ENCODE measurements around the gene HHIP.
"Not testable (repeated sequence)": the region's sequence is repeated elsewhere in the genome, so short reads cannot be mapped to it uniquely, and the experiment has no call there.

HHIP gene

GRCh38 chr4:144754562-144755410, 108.8 kb downstream of the HHIP start:
- H3K27ac ChIP-seq, result no peak overlapping the region
- peak; percentile 33 for TF ChIP-seq CTCF (conservative IDR thresholded peaks at IDR 0.05)
- no peak for TF ChIP-seq ZFX (IDR thresholded peaks at IDR 0.05)

- TF ChIP-seq ZFX (IDR thresholded peaks at IDR 0.05) (no peak), CTCF (conservative IDR thresholded peaks at IDR 0.05) (no peak)
- no peak overlapping the region for H3K27ac ChIP-seq
Measured at GRCh38 chr4:144757969-144758368, 112.0 kb downstream of the HHIP start.

- not testable (repeated sequence) for H3K27ac ChIP-seq
Measured at GRCh38 chr4:144768809-144769208, 122.9 kb downstream of the HHIP start.

GRCh38 chr4:144778364-144778763, 132.4 kb downstream of the HHIP start:
- TF ChIP-seq CTCF (conservative IDR thresholded peaks at IDR 0.05) (no peak), ZFX (IDR thresholded peaks at IDR 0.05) (no peak)
- no peak overlapping the region for H3K27ac ChIP-seq

GRCh38 chr4:144782345-144782744, 136.4 kb downstream of the HHIP start:
- TF ChIP-seq ZFX (IDR thresholded peaks at IDR 0.05), result no peak
- no peak for TF ChIP-seq CTCF (conservative IDR thresholded peaks at IDR 0.05)
- H3K27ac ChIP-seq, result no peak overlapping the region

GRCh38 chr4:144785961-144786360, 140.0 kb downstream of the HHIP start:
- TF ChIP-seq ZFX (IDR thresholded peaks at IDR 0.05) (no peak), CTCF (conservative IDR thresholded peaks at IDR 0.05) (no peak)
- H3K27ac ChIP-seq, result no peak overlapping the region

DNA sequence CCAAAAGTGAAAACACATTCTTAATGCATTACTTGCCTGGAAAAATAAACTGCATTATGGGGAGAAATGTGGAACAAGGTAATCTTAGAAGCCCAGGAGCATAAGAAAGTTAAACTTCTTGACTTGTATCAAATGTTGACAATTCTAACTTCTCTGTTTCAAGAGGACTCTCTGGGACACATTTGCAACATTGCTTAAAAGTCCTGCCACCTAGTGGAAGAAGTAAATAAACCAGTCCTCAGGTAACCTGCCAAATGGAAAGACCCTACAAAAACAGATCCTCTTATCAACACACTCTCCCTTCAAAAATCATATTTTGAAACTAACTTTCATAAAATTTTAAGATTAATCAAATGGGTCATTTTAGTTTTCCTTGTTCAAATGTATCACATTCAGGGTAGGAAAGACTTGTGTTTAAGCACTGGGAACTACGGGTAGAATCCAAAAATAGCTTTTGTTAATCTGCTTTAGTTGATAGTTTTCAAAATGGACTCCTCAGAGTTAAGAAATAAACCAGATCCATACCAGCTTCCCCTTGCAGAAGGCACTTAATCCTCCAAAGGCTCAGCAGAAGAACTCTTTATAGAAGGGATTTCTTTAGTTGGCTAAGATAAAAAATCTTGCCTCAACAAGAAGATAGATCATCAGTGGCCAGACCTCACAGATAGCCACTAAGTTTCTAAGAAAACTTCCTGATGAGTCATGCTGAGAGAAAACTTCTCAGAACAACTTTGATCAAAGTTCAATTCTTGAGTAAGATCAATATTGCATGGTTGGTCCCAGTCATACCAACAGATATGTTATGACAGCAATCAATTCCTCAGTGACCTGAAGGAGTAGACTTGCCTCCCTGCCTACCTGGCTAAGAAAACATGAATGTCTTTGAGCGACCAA, 141.7 kb downstream of the HHIP start:
- no peak for TF ChIP-seq ZFX (IDR thresholded peaks at IDR 0.05)
- TF ChIP-seq CTCF (conservative IDR thresholded peaks at IDR 0.05), result peak; percentile 70
- no peak overlapping the region for H3K27ac ChIP-seq
